Measurements from ENCODE around the gene AUH. TPM values are rescaled to one million over a fixed set of nuclear protein-coding genes. Genes with fewer than 3 reads are reported as not detected.
A peak's percentile ranks its signal among the peaks of the same experiment; 100 is the strongest.

Gene AUH
- total and polyA plus RNA-seq, 9 of the 15 experiments (the other 6 are each of a cell fraction or from before 2014, with no cell fraction given) = 3.4 to 29.0 (median 10.1) TPM

- TF ChIP-seq ZEB2 (IDR thresholded peaks at IDR 0.05) (peak; percentile 43; the same call in 1 of the 2 replicates), SMARCE1 (IDR thresholded peaks at IDR 0.05) (peak; percentile 71), L3MBTL2 (IDR thresholded peaks at IDR 0.05) (peak; percentile 87), RNF219 (CRISPR knock-in tag; IDR thresholded peaks at IDR 0.05) (no peak), NR2C2 (CRISPR knock-in tag; IDR thresholded peaks at IDR 0.05) (no peak), NR2C2 (tag; IDR thresholded peaks at IDR 0.05) (peak; percentile 83), E2F3 (CRISPR knock-in tag; IDR thresholded peaks at IDR 0.05) (no peak), NFRKB (IDR thresholded peaks at IDR 0.05; ENCODE audit: low read depth) (peak; percentile 53; the same call in 1 of the 2 replicates), GABPA (tag; conservative IDR thresholded peaks at IDR 0.05; ENCODE audit: low read depth) (peak; percentile 32; the same call in 1 of the 2 replicates), POLR2H (tag; IDR thresholded peaks at IDR 0.05; ENCODE audit: low read depth) (no peak), ZNF384 (IDR thresholded peaks at IDR 0.05; ENCODE audit: low read depth, low read length) (peak; percentile 41; the same call in 1 of the 2 replicates), BRF2 (IDR thresholded peaks at IDR 0.05; ENCODE audit: borderline replicate concordance, insufficient read depth, insufficient read length) (no peak), CEBPG (CRISPR knock-in tag; IDR thresholded peaks at IDR 0.05) (peak; percentile 88), CEBPG (tag; conservative IDR thresholded peaks at IDR 0.05 in 1 of 2, IDR thresholded peaks at IDR 0.05 in 1 of 2) (peak; percentile 86 to 94), RAD21 (CRISPR knock-in tag; conservative IDR thresholded peaks at IDR 0.05 in 1 of 2, IDR thresholded peaks at IDR 0.05 in 1 of 2) (0 out of 4 replicates have a peak, but pooled peaks of 1 of the 2 experiments have one; percentile 8), E2F5 (CRISPR knock-in tag; IDR thresholded peaks at IDR 0.05) (no peak), ZNF282 (CRISPR knock-in tag; IDR thresholded peaks at IDR 0.05) (no peak), CREB3L1 (IDR thresholded peaks at IDR 0.05; ENCODE audit: borderline replicate concordance, low read depth) (no peak), ZNF696 (CRISPR knock-in tag; conservative IDR thresholded peaks at IDR 0.05) (no peak), LCOR (CRISPR knock-in tag; IDR thresholded peaks at IDR 0.05) (no peak), PHTF2 (CRISPR knock-in tag; IDR thresholded peaks at IDR 0.05) (no peak)
Measured at GRCh38 chr9:91197232-91198181, 164.2 kb downstream of the AUH start (continued).

Data from K562 (cell line).